HG02610 (cell line): Measurements from ENCODE around the gene AP1S1.
A peak's percentile ranks its signal among the peaks of the same experiment; 100 is the strongest.

Source experiments
- ATAC-seq: cut with Tn5 transposase; IDR thresholded peaks from one replicate; pipeline ENCODE4 v1.9.1; 2021; ENCODE audit warnings: mild to moderate bottlenecking, moderate library complexity; ENCODE audit not compliant: unreplicated experiment

Gene AP1S1

GRCh38 chr7:101156277-101156676 lies 2.0 kb downstream of the AP1S1 start:
- ATAC-seq = no peak

- ATAC-seq = no peak
Observed at GRCh38 chr7:101156866-101157589, 2.8 kb downstream of the AP1S1 start.

GRCh38 chr7:101159696-101160674 lies 5.7 kb downstream of the AP1S1 start:
- ATAC-seq = no peak

- no peak for ATAC-seq
Observed at GRCh38 chr7:101160910-101161309, 6.6 kb downstream of the AP1S1 start.

- ATAC-seq = no peak
Observed at GRCh38 chr7:101161692-101162471, 7.6 kb downstream of the AP1S1 start.

GRCh38 chr7:101162551-101163278 lies 8.4 kb downstream of the AP1S1 start:
- ATAC-seq = no peak

- ATAC-seq = no peak
Observed at GRCh38 chr7:101163279-101164070, 9.2 kb downstream of the AP1S1 start.

GRCh38 chr7:101164071-101164840 lies 10.0 kb downstream of the AP1S1 start:
- no peak for ATAC-seq

- peak; percentile 63 for ATAC-seq
Observed at GRCh38 chr7:101165075-101165957, 11.0 kb downstream of the AP1S1 start, which contains the start of gene VGF. Gene VGF, minus strand, starts transcription at chr7:101165569. Its CDS starts 726 bp downstream, at chr7:101164843.

- ATAC-seq = no peak
Observed at GRCh38 chr7:101165958-101166647, 11.8 kb downstream of the AP1S1 start.

GRCh38 chr7:101166648-101166908 lies 12.3 kb downstream of the AP1S1 start:
- no peak for ATAC-seq

GRCh38 chr7:101166909-101167644 lies 12.8 kb downstream of the AP1S1 start:
- ATAC-seq = no peak

- no peak for ATAC-seq
Observed at GRCh38 chr7:101167645-101168411, 13.6 kb downstream of the AP1S1 start.

- ATAC-seq = no peak
Observed at GRCh38 chr7:101168412-101169049, 14.3 kb downstream of the AP1S1 start.

GRCh38 chr7:101169110-101169837 lies 15.0 kb downstream of the AP1S1 start:
- no peak for ATAC-seq
